Natural killer cell (primary cell): ENCODE data around the gene POMP. TPM values are rescaled to one million over a fixed set of nuclear protein-coding genes. Genes with fewer than 3 reads are reported as not detected.

Source experiments
- ATAC-seq, 3 donors: fragments of 150-1000 bp in 2 of 3; fragments of 200-7000 bp in 1 of 3; cut with Tn5 transposase; 1 replicate in 1 of 3; 2 replicates in 2 of 3; pipeline ENCODE4 v1.10.0; 2021; ENCODE audit warnings: mild to moderate bottlenecking in 2 of 3, moderate library complexity in 2 of 3
- DNase-seq, 2 donors: peaks; one replicate each; pipeline versions ENCODE4 v3.0.0 to v3.0.0-alpha.2; 2013 to 2021; ENCODE audit warnings: mixed read lengths in 1 of 2
- H3K27ac ChIP-seq: one replicate; pipeline ENCODE4 v1.5.1; 2013; ENCODE audit warnings: mild to moderate bottlenecking, low read length
- H3K27me3 ChIP-seq: one replicate; pipeline ENCODE4 v1.6.1; 2013; ENCODE audit warnings: low read length; ENCODE audit not compliant: control insufficient read depth, insufficient read depth
- H3K36me3 ChIP-seq: one replicate; pipeline ENCODE4 v1.6.1; 2013; ENCODE audit warnings: low read length; ENCODE audit not compliant: control insufficient read depth, insufficient read depth
- H3K4me1 ChIP-seq: one replicate; pipeline ENCODE4 v1.6.1; 2013; ENCODE audit warnings: low read length; ENCODE audit not compliant: control insufficient read depth, insufficient read depth
- H3K4me3 ChIP-seq: one replicate; pipeline ENCODE4 v1.5.1; 2013; ENCODE audit warnings: low read length
- H3K9me3 ChIP-seq: one replicate; pipeline ENCODE4 v1.6.1; 2013; ENCODE audit warnings: low read length; ENCODE audit not compliant: control insufficient read depth, insufficient read depth
- H3K27ac Mint-ChIP-seq, 2 donors: one replicate each; pipeline ENCODE4 v1.8.0; 2022; ENCODE audit warnings: mild to moderate bottlenecking in 2 of 2, mixed read lengths in 2 of 2, moderate library complexity in 1 of 2
- H3K27me3 Mint-ChIP-seq, 2 donors: one replicate each; pipeline ENCODE4 v1.8.0; 2022; ENCODE audit warnings: low read depth in 2 of 2, mixed read lengths in 2 of 2
- H3K36me3 Mint-ChIP-seq: one replicate; pipeline ENCODE4 v1.8.0; 2022; ENCODE audit warnings: mixed read lengths
- H3K4me1 Mint-ChIP-seq, 2 donors: one replicate each; pipeline ENCODE4 v1.8.0; 2022; ENCODE audit warnings: mixed read lengths in 2 of 2
- H3K4me3 Mint-ChIP-seq: one replicate; pipeline ENCODE4 v1.8.0; 2022; ENCODE audit warnings: mild to moderate bottlenecking, moderate library complexity, mixed read lengths
- H3K9me3 Mint-ChIP-seq, 2 donors: one replicate each; pipeline ENCODE4 v1.8.0; 2022; ENCODE audit warnings: mixed read lengths in 2 of 2
- WGBS: methylation state at CpG from one replicate; pipeline ENCODE4 v1.1.7; 2013; ENCODE audit warnings: missing lambda C conversion rate; ENCODE audit not compliant: insufficient coverage; 5-methylcytosine and 5-hydroxymethylcytosine counted together
- intact Hi-C: fragments of 100-400 bp; cut with micrococcal nuclease; formaldehyde crosslinking; loops from one replicate; pipeline ENCODE4 v1.14.2; 2022
- total RNA-seq, 4 donors: library from RNA; stranded (reverse); fragments of 120-200 nt in 1 of 4; gene quantifications; one replicate each; pipeline versions ENCODE4 v1.2.3 to v1.2.4, GENCODE V29; 2013 to 2022
- TF ChIP-seq, protein P1 (sequence below): fragments of 200-600 bp; IDR thresholded peaks from one replicate; pipeline ENCODE4 v1.8.0; 2022; ENCODE audit warnings: antibody characterized with exemption

Gene POMP
- total RNA-seq, 3 donors from 2014 or later (not counting 1 experiment from before 2014, with no cell fraction given), result 33.0 to 42.2 (median 36.0) TPM

DNA sequence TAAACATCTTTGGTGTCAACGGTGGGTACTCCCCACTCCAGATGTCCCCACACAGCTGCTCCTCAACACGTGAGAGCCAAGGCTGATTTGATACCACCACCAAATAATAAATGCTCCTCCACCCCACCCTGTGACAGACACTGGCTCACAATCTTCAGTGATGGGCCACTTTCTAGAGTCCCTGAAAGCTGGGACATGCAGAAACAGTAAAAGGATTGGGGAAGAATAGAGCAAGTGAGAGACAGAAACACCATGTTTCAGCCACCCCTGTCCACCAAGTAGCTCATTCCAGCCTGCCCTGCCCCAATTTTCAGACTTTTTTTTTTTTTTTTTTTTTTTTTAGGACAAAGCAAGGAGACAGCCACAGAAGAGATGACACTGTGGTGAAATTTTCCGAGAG lies 58.2 kb downstream of the POMP start:
- Mint-ChIP-seq H3K4me3 (peak overlapping the region; percentile 77), H3K4me1 (peaks cover 31 to 32% of the 10 kb centered on the region in 2 donors), H3K27me3 (no peaks in the 10 kb centered on the region), H3K36me3 (no peaks in the 10 kb centered on the region), H3K27ac (peak overlapping the region; percentile 91 to 94), H3K9me3 (no peaks in the 10 kb centered on the region)
- Histone ChIP-seq H3K4me3 (no peak overlapping the region), H3K27me3 (no peaks in the 10 kb centered on the region), H3K36me3 (peaks cover 3% of the 10 kb centered on the region), H3K27ac (no peak overlapping the region), H3K4me1 (peaks cover 5% of the 10 kb centered on the region), H3K9me3 (no peaks in the 10 kb centered on the region)
- TF ChIP-seq, protein P1, sequence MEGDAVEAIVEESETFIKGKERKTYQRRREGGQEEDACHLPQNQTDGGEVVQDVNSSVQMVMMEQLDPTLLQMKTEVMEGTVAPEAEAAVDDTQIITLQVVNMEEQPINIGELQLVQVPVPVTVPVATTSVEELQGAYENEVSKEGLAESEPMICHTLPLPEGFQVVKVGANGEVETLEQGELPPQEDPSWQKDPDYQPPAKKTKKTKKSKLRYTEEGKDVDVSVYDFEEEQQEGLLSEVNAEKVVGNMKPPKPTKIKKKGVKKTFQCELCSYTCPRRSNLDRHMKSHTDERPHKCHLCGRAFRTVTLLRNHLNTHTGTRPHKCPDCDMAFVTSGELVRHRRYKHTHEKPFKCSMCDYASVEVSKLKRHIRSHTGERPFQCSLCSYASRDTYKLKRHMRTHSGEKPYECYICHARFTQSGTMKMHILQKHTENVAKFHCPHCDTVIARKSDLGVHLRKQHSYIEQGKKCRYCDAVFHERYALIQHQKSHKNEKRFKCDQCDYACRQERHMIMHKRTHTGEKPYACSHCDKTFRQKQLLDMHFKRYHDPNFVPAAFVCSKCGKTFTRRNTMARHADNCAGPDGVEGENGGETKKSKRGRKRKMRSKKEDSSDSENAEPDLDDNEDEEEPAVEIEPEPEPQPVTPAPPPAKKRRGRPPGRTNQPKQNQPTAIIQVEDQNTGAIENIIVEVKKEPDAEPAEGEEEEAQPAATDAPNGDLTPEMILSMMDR, result no peak
- no peak for ATAC-seq
- intact Hi-C loops, result no loop called here
- no peak for DNase-seq
- WGBS, result 85% methylated on average over 3 of the region's 3 CpGs

- ATAC-seq (no peak), DNase-seq (no peak)
- Mint-ChIP-seq H3K4me1 (peaks cover 31 to 32% of the 10 kb centered on the region in 2 donors), H3K4me3 (peak overlapping the region; percentile 99), H3K36me3 (no peaks in the 10 kb centered on the region), H3K9me3 (no peaks in the 10 kb centered on the region), H3K27me3 (no peaks in the 10 kb centered on the region), H3K27ac (peak overlapping the region; percentile 91 to 94)
- no peaks in the 10 kb centered on the region for H3K27me3 ChIP-seq
- intact Hi-C loops, result loop anchor here (1.0 to 2.0 kb wide), 2 partner anchors 59 to 579 kb away; partner anchors contain the start of genes PAN3 and POMP
- H3K36me3 ChIP-seq, result peaks cover 1% of the 10 kb centered on the region
- 4% methylated on average over 10 of the region's 10 CpGs for WGBS
- H3K4me1 ChIP-seq, result peaks cover 5% of the 10 kb centered on the region
- peak overlapping the region; percentile 92 for H3K27ac ChIP-seq
- no peaks in the 10 kb centered on the region for H3K9me3 ChIP-seq
- H3K4me3 ChIP-seq, result peak overlapping the region; percentile 82
- TF ChIP-seq, protein P1, result no peak
Measured at GRCh38 chr13:28718196-28718542, 59.2 kb downstream of the POMP start.

DNA sequence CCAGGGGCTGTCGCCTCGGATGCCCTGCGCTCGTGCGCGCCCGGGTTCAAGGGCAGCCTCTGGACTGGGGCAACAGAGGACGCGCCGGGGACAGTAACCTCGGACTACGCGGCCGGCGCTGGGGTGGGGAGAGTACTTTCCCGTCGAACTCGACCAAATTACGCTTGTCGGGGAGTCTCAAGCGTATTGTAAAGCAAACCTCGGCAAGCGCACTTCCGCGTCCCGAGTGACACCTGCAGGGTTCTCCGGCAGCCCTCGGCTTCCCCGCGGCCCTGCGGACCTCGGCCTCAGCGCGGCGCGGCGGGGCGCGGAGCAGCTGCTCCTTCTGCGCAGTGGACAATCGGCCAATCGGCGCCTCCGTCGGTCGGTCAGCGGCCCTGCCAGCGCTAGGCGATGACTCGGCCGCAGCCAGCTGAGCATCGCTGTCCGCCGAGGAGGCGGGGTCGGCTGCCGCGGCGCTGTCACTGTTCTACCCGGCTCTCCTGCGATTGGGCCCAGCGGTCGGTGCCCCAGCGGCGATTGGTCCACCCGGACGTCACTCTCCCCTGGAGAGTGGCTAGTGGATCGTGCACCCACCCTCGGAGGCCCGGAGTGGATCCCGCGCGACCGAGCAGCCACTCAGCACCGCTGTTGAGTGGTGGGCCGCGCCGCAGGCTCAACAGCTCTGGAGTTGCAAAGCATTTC lies 59.8 kb downstream of the POMP start, which contains the start of gene SLC46A3:
SLC46A3 (minus strand) TSS at position 428 of the 684 bp plus-strand sequence. CDS start 972 bp downstream, outside the sequence.
- intact Hi-C loops, result loop anchor here (1.0 to 2.0 kb wide), 2 partner anchors 59 to 580 kb away; partner anchors contain the start of genes PAN3 and POMP
- no peaks in the 10 kb centered on the region for H3K27me3 ChIP-seq
- under 1% methylated on average over 78 of the region's 78 CpGs for WGBS
- H3K36me3 Mint-ChIP-seq, result no peaks in the 10 kb centered on the region
- H3K27ac ChIP-seq, result peak within 1 kb of the TSS; percentile 92
- H3K27me3 Mint-ChIP-seq, result no peaks in the 10 kb centered on the region
- peak within 1 kb of the TSS; percentile 99 for H3K4me3 Mint-ChIP-seq
- ATAC-seq (peak; percentile 96 to 99 (median 97)), DNase-seq (peak; percentile 97 to 98)
- peak within 1 kb of the TSS; percentile 91 to 94 for H3K27ac Mint-ChIP-seq
- peaks cover 31 to 32% of the 10 kb centered on the region in 2 donors for H3K4me1 Mint-ChIP-seq
- H3K36me3 ChIP-seq, result no peaks in the 10 kb centered on the region
- peak within 1 kb of the TSS; percentile 82 for H3K4me3 ChIP-seq
- TF ChIP-seq, protein P1, result peak; percentile 9
- no peaks in the 10 kb centered on the region for H3K9me3 Mint-ChIP-seq
- no peaks in the 10 kb centered on the region for H3K9me3 ChIP-seq
- H3K4me1 ChIP-seq, result peaks cover 5% of the 10 kb centered on the region
